Bronchial epithelial cell (primary cell): Measurements from ENCODE around the gene C9orf43. TPM values are rescaled to one million over a fixed set of nuclear protein-coding genes. Genes with fewer than 3 reads are reported as not detected.
"Not testable (repeated sequence)": the region's sequence is repeated elsewhere in the genome, so short reads cannot be mapped to it uniquely, and the experiment has no call there.

ENCODE experiments used
- DNase-seq: peaks from one replicate; pipeline ENCODE4 v3.0.0-alpha.2; 2010; ENCODE audit warnings: low read depth
- FAIRE-seq: peaks from 2 replicates; lab custom pipeline; 2011; peaks lifted over from hg19 to GRCh38; lab: Jason Lieb, UNC
- H3K27me3 ChIP-seq: 2 replicates; pipeline ENCODE4 v1.5.1; 2011; ENCODE audit warnings: low read length; ENCODE audit not compliant: control insufficient read depth, insufficient read depth
- H3K36me3 ChIP-seq: 2 replicates; pipeline ENCODE4 v1.5.1; 2011; ENCODE audit warnings: low read length; ENCODE audit not compliant: control insufficient read depth, insufficient read depth
- H3K4me3 ChIP-seq: 2 replicates; pipeline ENCODE4 v1.5.1; 2011; ENCODE audit warnings: mild to moderate bottlenecking, low read depth, low read length, control low read depth
- CTCF ChIP-seq: IDR thresholded peaks from 2 replicates; pipeline ENCODE4 v1.5.1; 2011; ENCODE audit warnings: mild to moderate bottlenecking, moderate library complexity, low read length, control low read depth, inconsistent platforms; ENCODE audit not compliant: insufficient read depth, severe bottlenecking
- total RNA-seq: library from RNA; depleted of rRNA; stranded (reverse); fragments of >200 nt; gene quantifications from 2 replicates; pipeline ENCODE4 v1.2.1, GENCODE V29; 2014

The C9orf43 gene
- total RNA-seq = 0.13 and 0.53 TPM in 2 replicates

GRCh38 chr9:113410207-113410864, at the start of gene C9orf43, which contains the start of gene POLE3:
Gene C9orf43 (plus strand): TSS chr9:113410747. CDS start chr9:113413494, 2,747 bp downstream.
Gene POLE3 (minus strand): TSS chr9:113410675. CDS start chr9:113410293, 382 bp downstream.
- Histone ChIP-seq H3K27me3 (no peaks in the 10 kb centered on the region), H3K36me3 (peaks cover 9% of the 10 kb centered on the region), H3K4me3 (peak within 1 kb of the TSS; percentile 81)
- FAIRE-seq = no peak
- peak; percentile 85 for DNase-seq
- no peak for TF ChIP-seq CTCF

GRCh38 chr9:113361304-113362018, 49.1 kb upstream of the C9orf43 start:
- TF ChIP-seq CTCF = no peak
- DNase-seq (no peak), FAIRE-seq (no peak)
- no peaks in the 10 kb centered on the region for H3K36me3 ChIP-seq
- no peak overlapping the region for H3K4me3 ChIP-seq
- no peaks in the 10 kb centered on the region for H3K27me3 ChIP-seq

- Histone ChIP-seq H3K36me3 (no peaks in the 10 kb centered on the region), H3K4me3 (no peak overlapping the region), H3K27me3 (no peaks in the 10 kb centered on the region)
- FAIRE-seq (no peak), DNase-seq (no peak)
- no peak for TF ChIP-seq CTCF
These were observed 47.2 kb upstream of the C9orf43 start for GRCh38 chr9:113363336-113363735.

GRCh38 chr9:113364951-113365350, 45.6 kb upstream of the C9orf43 start:
- FAIRE-seq = no peak
- Histone ChIP-seq H3K36me3 (no peaks in the 10 kb centered on the region), H3K27me3 (no peaks in the 10 kb centered on the region), H3K4me3 (no peak overlapping the region)
- no peak for TF ChIP-seq CTCF
- DNase-seq = no peak

GRCh38 chr9:113365652-113366051, 44.9 kb upstream of the C9orf43 start:
- FAIRE-seq, H3K27me3 ChIP-seq, H3K4me3 ChIP-seq, H3K36me3 ChIP-seq, DNase-seq: not testable (repeated sequence)

GRCh38 chr9:113368348-113368981, 42.1 kb upstream of the C9orf43 start:
- no peak overlapping the region for H3K4me3 ChIP-seq
- peaks cover under 1% of the 10 kb centered on the region for H3K36me3 ChIP-seq
- no peaks in the 10 kb centered on the region for H3K27me3 ChIP-seq
- no peak for TF ChIP-seq CTCF
- DNase-seq (no peak), FAIRE-seq (no peak)
